ENCODE data around the gene GNB3.

The GNB3 gene

DNA sequence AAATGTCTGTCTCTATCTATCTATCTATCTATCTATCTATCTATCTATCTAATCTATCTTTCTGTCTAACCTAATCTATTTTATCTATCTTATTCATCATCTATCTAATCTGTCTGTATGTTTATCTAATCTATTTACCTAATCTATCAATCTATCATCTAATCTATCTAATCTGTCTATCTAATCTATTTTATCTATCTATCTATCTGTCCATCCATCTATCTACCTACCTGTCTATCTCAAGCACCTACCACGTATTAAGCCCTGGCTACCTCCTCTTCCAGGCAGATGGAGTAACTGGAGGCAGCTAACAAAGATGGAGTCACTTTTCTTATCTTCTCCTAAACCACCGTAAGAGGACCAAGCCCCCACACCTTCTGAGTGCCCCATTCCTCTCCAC lies 45.6 kb upstream of the GNB3 start:
- Histone ChIP-seq H3K9ac (ENCODE audit: low read length) (no peak overlapping the region), H3F3A (ENCODE audit: insufficient read depth, low read length) (no peaks in the 10 kb centered on the region), H2AFZ (ENCODE audit: low read length) (no peak overlapping the region), H3K4me3 (ENCODE audit: low read length) (no peak overlapping the region), H3K79me2 (ENCODE audit: low read length) (no peaks in the 10 kb centered on the region), H3K27me3 (replicated peaks; ENCODE audit: insufficient read depth, low read length) (no peaks in the 10 kb centered on the region), H3K4me1 (ENCODE audit: low read length) (no peaks in the 10 kb centered on the region), H3K27ac (ENCODE audit: low read length) (no peak overlapping the region), H3K4me2 (ENCODE audit: low read depth, low read length) (no peak overlapping the region), H3K9me2 (replicated peaks; ENCODE audit: insufficient read depth, low read length) (no peaks in the 10 kb centered on the region), H4K20me1 (ENCODE audit: insufficient read depth, low read length) (no peaks in the 10 kb centered on the region), H3K36me3 (replicated peaks; ENCODE audit: insufficient read depth, low read length) (no peaks in the 10 kb centered on the region), H3K9me3 (replicated peaks; ENCODE audit: insufficient read depth, low read length) (no peaks in the 10 kb centered on the region)
- TF ChIP-seq EZH2phosphoT487 (IDR thresholded peaks at IDR 0.05; ENCODE audit: low read length) (no peak), EZH2 (optimal IDR thresholded peaks at IDR 0.05; ENCODE audit: low read depth, low read length) (no peak)
- TF ChIP-seq, protein P1, sequence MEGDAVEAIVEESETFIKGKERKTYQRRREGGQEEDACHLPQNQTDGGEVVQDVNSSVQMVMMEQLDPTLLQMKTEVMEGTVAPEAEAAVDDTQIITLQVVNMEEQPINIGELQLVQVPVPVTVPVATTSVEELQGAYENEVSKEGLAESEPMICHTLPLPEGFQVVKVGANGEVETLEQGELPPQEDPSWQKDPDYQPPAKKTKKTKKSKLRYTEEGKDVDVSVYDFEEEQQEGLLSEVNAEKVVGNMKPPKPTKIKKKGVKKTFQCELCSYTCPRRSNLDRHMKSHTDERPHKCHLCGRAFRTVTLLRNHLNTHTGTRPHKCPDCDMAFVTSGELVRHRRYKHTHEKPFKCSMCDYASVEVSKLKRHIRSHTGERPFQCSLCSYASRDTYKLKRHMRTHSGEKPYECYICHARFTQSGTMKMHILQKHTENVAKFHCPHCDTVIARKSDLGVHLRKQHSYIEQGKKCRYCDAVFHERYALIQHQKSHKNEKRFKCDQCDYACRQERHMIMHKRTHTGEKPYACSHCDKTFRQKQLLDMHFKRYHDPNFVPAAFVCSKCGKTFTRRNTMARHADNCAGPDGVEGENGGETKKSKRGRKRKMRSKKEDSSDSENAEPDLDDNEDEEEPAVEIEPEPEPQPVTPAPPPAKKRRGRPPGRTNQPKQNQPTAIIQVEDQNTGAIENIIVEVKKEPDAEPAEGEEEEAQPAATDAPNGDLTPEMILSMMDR (IDR thresholded peaks at IDR 0.05; ENCODE audit: low read length) = no peak
- no peak for DNase-seq

DNA sequence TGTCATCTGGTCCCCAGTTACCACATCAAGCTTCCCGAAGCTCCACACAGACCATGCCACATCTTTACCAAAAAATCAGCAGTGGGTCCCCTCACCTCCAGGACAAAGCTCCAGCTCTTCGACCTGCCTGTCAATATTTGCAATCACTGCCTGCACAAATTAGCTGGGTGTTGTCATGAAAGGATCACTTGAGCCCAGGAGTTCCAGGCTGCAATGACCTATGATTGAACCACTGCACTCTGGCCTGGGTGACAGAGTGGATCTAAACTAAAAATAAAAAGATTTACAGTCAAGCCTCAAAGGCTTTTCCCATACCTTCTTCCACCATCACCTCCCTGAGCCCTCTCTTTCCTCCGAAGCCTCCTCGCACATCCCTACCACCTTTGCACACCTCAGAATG lies 44.1 kb upstream of the GNB3 start:
- Histone ChIP-seq H2AFZ (ENCODE audit: low read length) (no peak overlapping the region), H3K36me3 (replicated peaks; ENCODE audit: insufficient read depth, low read length) (no peaks in the 10 kb centered on the region), H3K9me3 (replicated peaks; ENCODE audit: insufficient read depth, low read length) (no peaks in the 10 kb centered on the region), H3K4me2 (ENCODE audit: low read depth, low read length) (no peak overlapping the region), H3K79me2 (ENCODE audit: low read length) (no peaks in the 10 kb centered on the region), H3K27ac (ENCODE audit: low read length) (no peak overlapping the region), H3K9me2 (replicated peaks; ENCODE audit: insufficient read depth, low read length) (no peaks in the 10 kb centered on the region), H3F3A (ENCODE audit: insufficient read depth, low read length) (no peaks in the 10 kb centered on the region), H3K27me3 (replicated peaks; ENCODE audit: insufficient read depth, low read length) (no peaks in the 10 kb centered on the region), H3K9ac (ENCODE audit: low read length) (no peak overlapping the region), H3K4me1 (ENCODE audit: low read length) (no peaks in the 10 kb centered on the region), H4K20me1 (ENCODE audit: insufficient read depth, low read length) (no peaks in the 10 kb centered on the region), H3K4me3 (ENCODE audit: low read length) (no peak overlapping the region)
- TF ChIP-seq EZH2 (optimal IDR thresholded peaks at IDR 0.05; ENCODE audit: low read depth, low read length) (no peak), EZH2phosphoT487 (IDR thresholded peaks at IDR 0.05; ENCODE audit: low read length) (no peak)
- TF ChIP-seq, protein P1 (IDR thresholded peaks at IDR 0.05; ENCODE audit: low read length) = no peak
- DNase-seq = no peak

DNA sequence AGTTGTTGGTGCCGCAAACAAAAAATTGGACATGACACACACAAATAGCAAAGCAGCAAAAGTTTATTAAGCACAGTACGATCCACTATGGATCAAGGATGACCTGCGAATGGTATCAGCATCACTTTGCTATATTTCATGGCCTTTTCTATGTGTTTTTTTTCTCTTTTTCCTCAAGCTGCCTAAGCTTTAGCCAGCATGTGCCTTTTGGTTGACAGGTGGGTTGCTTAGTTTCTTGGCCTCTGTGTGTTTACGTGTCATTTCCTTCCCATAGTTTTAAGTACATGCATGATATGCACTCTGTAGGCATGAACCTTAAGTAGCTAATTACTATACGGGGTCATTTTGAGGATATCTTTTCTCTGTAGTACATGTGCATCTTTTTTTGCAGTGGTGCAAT lies 41.6 kb upstream of the GNB3 start:
- Histone ChIP-seq H3K9me2 (replicated peaks; ENCODE audit: insufficient read depth, low read length) (no peaks in the 10 kb centered on the region), H2AFZ (ENCODE audit: low read length) (no peak overlapping the region)
- TF ChIP-seq EZH2 (optimal IDR thresholded peaks at IDR 0.05; ENCODE audit: low read depth, low read length) (no peak), EZH2phosphoT487 (IDR thresholded peaks at IDR 0.05; ENCODE audit: low read length) (no peak)
- TF ChIP-seq, protein P1 (IDR thresholded peaks at IDR 0.05; ENCODE audit: low read length) = no peak

More for the DNA sequence above, 41.6 kb upstream of the GNB3 start:
- Histone ChIP-seq H4K20me1 (ENCODE audit: insufficient read depth, low read length) (no peaks in the 10 kb centered on the region), H3F3A (ENCODE audit: insufficient read depth, low read length) (no peaks in the 10 kb centered on the region), H3K9me3 (replicated peaks; ENCODE audit: insufficient read depth, low read length) (no peaks in the 10 kb centered on the region), H3K4me3 (ENCODE audit: low read length) (no peak overlapping the region), H3K9ac (ENCODE audit: low read length) (no peak overlapping the region), H3K27ac (ENCODE audit: low read length) (no peak overlapping the region), H3K4me1 (ENCODE audit: low read length) (no peaks in the 10 kb centered on the region), H3K36me3 (replicated peaks; ENCODE audit: insufficient read depth, low read length) (no peaks in the 10 kb centered on the region), H3K79me2 (ENCODE audit: low read length) (no peaks in the 10 kb centered on the region), H3K27me3 (replicated peaks; ENCODE audit: insufficient read depth, low read length) (no peaks in the 10 kb centered on the region), H3K4me2 (ENCODE audit: low read depth, low read length) (no peak overlapping the region)
- DNase-seq = no peak
